GM12891 (cell line): ENCODE results near the gene BTBD9.

ENCODE experiments used
- POLR2A ChIP-seq: IDR thresholded peaks from 2 replicates; pipeline ENCODE4 v1.6.1; 2011; ENCODE audit warnings: low read depth, low read length, control low read depth
- POLR2AphosphoS5 ChIP-seq: IDR thresholded peaks from 2 replicates; pipeline ENCODE4 v1.6.1; 2011; ENCODE audit warnings: low read depth, low read length, control low read depth
- POU2F2 ChIP-seq: IDR thresholded peaks from 2 replicates; pipeline ENCODE4 v1.6.1; 2011; ENCODE audit warnings: low read depth, mild to moderate bottlenecking, control low read depth, low read length, moderate library complexity
- SPI1 ChIP-seq: IDR thresholded peaks from 2 replicates; pipeline ENCODE4 v1.6.1; 2011; ENCODE audit warnings: low read depth, low read length, control low read depth

DNA sequence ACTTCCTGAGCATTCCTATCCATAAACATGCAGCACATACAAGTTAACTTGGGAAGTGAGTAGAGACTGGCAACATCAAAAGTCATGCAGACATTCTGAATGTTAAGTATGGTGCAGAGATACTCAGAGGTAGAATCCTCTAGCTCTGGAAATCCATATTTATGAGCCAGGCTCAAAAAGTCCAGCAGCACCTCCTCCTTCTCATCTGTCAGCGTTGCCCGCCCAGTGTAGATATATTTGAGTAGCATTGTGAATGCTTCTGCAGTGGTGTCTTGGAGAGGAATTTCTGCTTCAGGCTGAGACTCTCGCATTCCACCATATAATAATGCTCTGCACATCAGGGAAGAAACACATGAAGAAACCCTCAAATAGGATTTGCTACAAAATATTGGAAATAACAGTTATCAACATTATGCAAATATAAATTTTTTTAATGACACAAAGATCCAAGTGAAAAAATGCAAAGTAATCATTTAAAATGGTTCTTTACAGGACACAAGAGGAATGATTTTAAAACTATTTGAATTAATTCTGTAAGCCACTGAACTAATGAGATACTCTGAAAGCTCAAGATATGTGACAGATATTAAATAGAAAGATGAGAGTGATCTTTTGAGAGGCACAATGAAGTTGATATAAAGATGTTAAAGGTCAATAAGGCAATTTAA lies 45.6 kb downstream of the BTBD9 start:
- TF ChIP-seq SPI1, result no peak
- TF ChIP-seq POLR2A, result no peak
- TF ChIP-seq POU2F2, result no peak
- no peak for TF ChIP-seq POLR2AphosphoS5
